Right lung (tissue), 5 donors: ENCODE measurements around the gene CD40. TPM values are rescaled to one million over a fixed set of nuclear protein-coding genes. Genes with fewer than 3 reads are reported as not detected.

ENCODE experiments used
- DNase-seq, 2 donors: peaks; one replicate each; pipeline ENCODE4 v3.0.0-alpha.2; 2013
- polyA plus RNA-seq, 5 donors: library from polyadenylated mRNA; unstranded; fragments of 120-200 nt; gene quantifications; one replicate each; pipeline versions ENCODE4 v1.2.1 to v1.2.3, GENCODE V29; 2013; ENCODE audit warnings: inconsistent platforms in 1 of 5, low replicate concordance in 1 of 5; ENCODE audit not compliant: insufficient read length in 5 of 5, insufficient read depth in 1 of 5

Gene CD40
- polyA plus RNA-seq, 5 donors = 13.7 to 19.4 (median 17.1) TPM

- DNase-seq = no peak
These were observed 24.0 kb downstream of the CD40 start for GRCh38 chr20:46142124-46142523.

GRCh38 chr20:46144432-46145025 lies 26.4 kb downstream of the CD40 start:
- DNase-seq = no peak

DNA sequence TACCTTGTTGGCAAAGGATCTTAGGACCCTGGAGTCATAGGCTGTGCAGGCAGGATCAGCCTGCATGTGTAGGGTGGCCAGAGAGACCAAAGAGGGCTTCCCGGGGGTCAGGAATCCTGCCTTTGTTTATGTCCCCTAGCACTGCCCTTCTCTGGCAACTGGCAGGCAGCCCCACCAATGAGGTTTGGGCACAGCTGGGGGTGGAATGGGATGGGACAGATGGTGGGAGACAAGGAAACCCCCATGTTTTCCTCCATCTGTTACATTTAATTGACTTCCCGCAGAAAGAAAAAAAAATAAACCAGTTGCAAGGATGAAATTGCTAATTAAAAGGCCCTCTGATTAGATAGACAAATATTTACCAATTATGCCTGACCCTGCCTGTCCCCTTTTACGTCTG lies 27.6 kb downstream of the CD40 start:
- DNase-seq = no peak

- no peak for DNase-seq
These were observed 30.4 kb downstream of the CD40 start for GRCh38 chr20:46148313-46149208.

- DNase-seq = no peak
These were observed 32.8 kb downstream of the CD40 start for GRCh38 chr20:46150943-46151342.

- no peak for DNase-seq
These were observed 33.8 kb downstream of the CD40 start for GRCh38 chr20:46151936-46152335.

- no peak for DNase-seq
These were observed 34.9 kb downstream of the CD40 start for GRCh38 chr20:46152824-46153586.

DNA sequence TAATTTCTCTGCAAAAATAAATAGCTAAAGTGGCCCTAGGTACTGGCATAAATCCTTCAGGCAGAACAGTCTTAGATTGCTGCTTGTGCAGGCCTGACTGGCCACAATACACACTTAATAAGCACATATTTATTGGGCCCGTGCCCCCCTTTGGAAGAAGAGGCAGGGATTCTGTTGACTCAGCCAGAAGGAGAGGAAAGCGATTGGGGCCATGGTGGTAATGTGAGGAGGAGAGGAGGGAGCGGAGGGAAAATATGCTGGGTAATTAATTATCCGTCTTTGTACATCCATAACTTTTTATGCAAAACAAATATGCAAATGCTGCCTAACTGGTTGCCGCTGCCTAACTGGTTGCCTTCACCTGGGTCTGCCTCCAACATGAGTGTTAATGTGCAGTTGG lies 36.2 kb downstream of the CD40 start:
- no peak for DNase-seq

DNA sequence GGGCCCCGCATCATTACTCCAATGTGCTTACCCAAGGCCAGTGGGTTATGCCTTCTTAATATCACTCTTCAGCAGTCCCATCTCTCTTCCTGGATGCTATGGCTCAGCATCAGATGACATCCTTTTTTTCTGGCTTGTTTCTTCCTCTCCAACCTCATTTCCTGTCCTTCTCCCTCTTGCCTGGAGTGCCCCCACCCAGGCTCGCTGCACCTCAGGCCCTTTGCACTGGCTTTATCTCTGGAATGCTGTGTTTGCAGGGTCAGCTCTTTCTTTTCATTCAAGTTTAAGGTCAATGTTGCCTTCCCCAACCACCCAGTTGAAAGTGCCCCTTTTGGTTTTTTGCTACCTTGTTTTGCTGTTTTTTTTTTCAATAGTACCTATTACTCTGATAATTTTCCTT lies 36.7 kb downstream of the CD40 start:
- DNase-seq = no peak

- DNase-seq = no peak
These were observed 38.0 kb downstream of the CD40 start for GRCh38 chr20:46156065-46156464.

GRCh38 chr20:46157076-46157592 lies 39.0 kb downstream of the CD40 start:
- no peak for DNase-seq

GRCh38 chr20:46157625-46158024 lies 39.5 kb downstream of the CD40 start:
- DNase-seq = no peak

DNA sequence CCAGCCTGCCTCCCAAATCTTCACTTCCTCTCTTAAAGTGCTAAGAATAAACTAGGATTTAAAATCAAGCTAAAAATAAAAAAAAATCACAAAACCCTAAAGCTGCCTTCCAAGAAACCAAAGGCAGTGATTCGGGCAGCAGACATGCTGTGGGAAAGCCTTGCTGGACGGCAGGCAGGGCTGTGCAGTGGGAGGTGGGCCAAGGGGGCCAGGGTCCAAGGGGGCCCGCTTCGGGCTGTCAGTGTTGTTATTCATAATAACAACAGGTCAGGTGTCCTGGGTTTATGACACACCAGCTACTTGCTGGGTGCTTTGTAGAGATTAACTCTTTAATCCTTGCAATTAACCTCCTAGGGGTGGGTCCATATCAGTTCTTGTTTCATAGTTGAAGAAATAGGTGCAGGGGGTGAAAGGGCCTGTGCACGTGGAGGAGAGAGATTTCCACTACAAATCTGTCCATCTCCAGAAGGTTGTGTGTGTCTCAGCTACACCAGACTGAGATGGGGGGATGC lies 40.4 kb downstream of the CD40 start:
- no peak for DNase-seq

GRCh38 chr20:46159101-46159897 lies 41.2 kb downstream of the CD40 start:
- DNase-seq = no peak

GRCh38 chr20:46160661-46161060 lies 42.5 kb downstream of the CD40 start:
- no peak for DNase-seq

GRCh38 chr20:46161921-46162320 lies 43.8 kb downstream of the CD40 start:
- no peak for DNase-seq

- no peak for DNase-seq
These were observed 46.1 kb downstream of the CD40 start for GRCh38 chr20:46164254-46164653.

DNA sequence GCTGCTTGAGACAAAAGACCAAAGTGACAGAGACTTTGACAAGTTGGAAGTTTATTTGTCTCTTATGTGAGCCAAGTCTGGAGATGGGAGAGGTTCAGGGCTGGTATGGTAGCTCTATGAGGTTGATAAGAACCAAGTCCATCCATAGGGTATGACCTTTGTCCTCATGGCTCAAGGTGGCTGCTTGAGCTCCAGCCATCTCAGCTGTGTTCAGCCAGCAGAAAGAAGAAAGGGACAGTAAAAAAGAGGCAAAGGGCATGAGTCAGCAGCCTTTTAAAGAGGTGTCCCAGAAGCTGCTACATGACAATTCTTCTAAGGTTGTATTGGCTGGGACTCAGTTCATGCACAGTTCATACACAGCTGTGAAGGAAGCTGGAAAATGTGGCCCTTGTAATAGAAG lies 49.0 kb downstream of the CD40 start:
- DNase-seq = no peak

DNA sequence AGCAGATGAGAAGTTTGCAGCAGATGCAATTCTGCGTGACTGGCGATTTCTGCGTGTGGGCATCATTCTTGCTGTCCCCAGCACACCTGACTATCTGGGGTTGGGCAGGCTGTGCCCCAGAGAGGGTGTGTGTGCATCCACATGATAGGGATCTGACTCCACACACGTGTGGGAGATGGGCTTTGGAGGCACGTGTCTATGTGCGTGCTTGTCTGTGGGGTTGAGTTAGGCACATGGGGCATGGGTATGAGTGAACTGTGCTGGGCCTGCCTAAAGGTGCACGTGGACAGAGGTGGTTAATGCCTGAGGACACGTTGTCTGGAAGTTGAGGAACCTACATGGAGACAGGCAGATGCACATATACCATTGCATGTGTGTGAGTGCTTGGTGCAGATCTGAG lies 50.3 kb downstream of the CD40 start:
- no peak for DNase-seq

DNA sequence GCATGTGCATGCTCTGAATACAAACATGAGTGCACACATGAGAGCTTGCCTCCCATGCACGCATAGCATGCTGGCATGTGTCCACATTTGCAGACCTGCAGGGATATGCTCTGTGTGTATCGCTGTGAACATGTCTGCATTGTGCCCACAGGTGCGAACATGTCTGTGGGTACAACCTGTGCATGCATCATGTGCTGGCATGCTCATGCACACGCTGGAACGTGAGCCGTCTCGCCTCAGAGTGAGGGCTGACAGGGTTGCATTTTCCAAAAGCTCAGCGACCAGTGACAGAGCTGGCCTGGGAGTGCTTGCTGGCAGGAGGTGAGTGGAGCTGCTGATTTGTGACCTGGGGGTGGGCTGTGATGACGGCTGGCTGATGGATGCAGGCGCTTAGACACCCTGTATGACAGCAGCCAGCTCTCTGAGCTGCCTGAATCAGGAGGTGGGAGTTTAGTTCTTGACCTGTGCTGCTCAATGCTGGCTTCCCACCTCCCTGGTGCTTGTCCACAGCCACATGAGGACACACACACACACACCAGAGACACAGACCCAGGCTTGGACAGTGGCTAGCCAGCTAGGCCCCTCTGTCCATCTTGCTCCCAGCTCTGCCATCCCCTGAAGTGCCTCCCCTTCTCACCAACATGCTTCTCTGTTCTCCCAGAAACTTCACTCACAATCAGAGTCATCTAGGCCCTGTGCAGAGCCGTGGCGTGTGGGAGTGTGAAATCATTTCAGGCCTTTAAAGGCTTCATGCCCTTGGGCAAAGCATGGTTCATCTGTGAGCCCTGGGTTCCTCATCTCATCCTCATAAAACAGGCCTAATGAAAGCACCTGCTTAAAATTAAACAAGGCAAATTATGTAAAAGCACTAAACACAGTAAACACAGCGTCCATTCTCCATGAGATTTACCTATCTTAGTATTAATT lies 51.4 kb downstream of the CD40 start:
- no peak for DNase-seq
